K562 (cell line): ENCODE results near the gene SLX4IP. TPM values are rescaled to one million over a fixed set of nuclear protein-coding genes. Genes with fewer than 3 reads are reported as not detected.

Experiments used
- CEBPZ ChIP-seq: fragments of 150-350 bp; IDR thresholded peaks from 2 replicates; pipeline ENCODE4 v1.6.1; 2014; ENCODE audit warnings: low read depth, mild to moderate bottlenecking, low read length, borderline replicate concordance
- CREB1 ChIP-seq, 2 experiments: sonication (generic) in 1 of 2; formaldehyde crosslinking in 1 of 2; IDR thresholded peaks; 2 replicates each; pipeline versions ENCODE4 v1.6.1 to v1.8.0; 2012 to 2022; ENCODE audit warnings: inconsistent platforms in 1 of 2, mild to moderate bottlenecking in 1 of 2, missing genetic modification reagents in 1 of 2, moderate library complexity in 1 of 2
- ETV5 ChIP-seq: sonication (generic); formaldehyde crosslinking; IDR thresholded peaks from 2 replicates; pipeline ENCODE4 v1.4.0; 2020; ENCODE audit warnings: low read depth, mild to moderate bottlenecking, missing genetic modification reagents
- IRF1 ChIP-seq: sonication (generic); formaldehyde crosslinking; IDR thresholded peaks from 2 replicates; pipeline ENCODE4 v1.8.0; 2022; ENCODE audit warnings: missing genetic modification reagents, mild to moderate bottlenecking, borderline replicate concordance
- MYC ChIP-seq, 2 experiments: fragments of 250-450 bp in 1 of 2; sonication (Bioruptor Pico) in 1 of 2; IDR thresholded peaks; 2 replicates each; pipeline versions ENCODE4 v1.5.1 to v1.6.1; 2012 to 2021; ENCODE audit warnings: low read depth in 2 of 2, borderline replicate concordance in 1 of 2, improper control_type of control experiment in 1 of 2, low read length in 1 of 2, mild to moderate bottlenecking in 1 of 2, moderate library complexity in 1 of 2
- POLR2B ChIP-seq: fragments of 450-650 bp; IDR thresholded peaks from 2 replicates; pipeline ENCODE4 v1.6.1; 2018; ENCODE audit warnings: low read depth; ENCODE audit not compliant: partially characterized antibody
- SUPT5H ChIP-seq: fragments of 450-650 bp; IDR thresholded peaks from 2 replicates; pipeline ENCODE4 v1.6.1; 2016
- TBL1XR1 ChIP-seq, 2 experiments: IDR thresholded peaks; 2 replicates each; pipeline ENCODE4 v1.6.1; 2012; ENCODE audit warnings: improper control_type of control experiment in 2 of 2, low read length in 2 of 2, mild to moderate bottlenecking in 1 of 2
- UBTF ChIP-seq, 2 experiments: IDR thresholded peaks; 2 replicates each; pipeline ENCODE4 v1.6.1; 2012; ENCODE audit warnings: improper control_type of control experiment in 2 of 2, low read depth in 2 of 2, low read length in 2 of 2, borderline replicate concordance in 1 of 2
- ZNF134 ChIP-seq: fragments of 250-450 bp; sonication (Bioruptor Pico); conservative IDR thresholded peaks from 2 replicates; pipeline ENCODE4 v1.4.0; 2020
- ZNF282 ChIP-seq: sonication (generic); formaldehyde crosslinking; IDR thresholded peaks from 2 replicates; pipeline ENCODE4 v1.8.1; 2023; ENCODE audit warnings: missing genetic modification reagents
- polyA plus RNA-seq, 8 experiments: library from polyadenylated mRNA; depleted of rRNA in 4 of 8; stranded (reverse) in 5 of 8; unstranded in 3 of 8; fragments of >200 nt; fragmentation: Nextera tagmentation in 2 of 8; fragmentation: Illumina TruSeq in 1 of 8; extraction: Ambion mirVana in 2 of 8; extraction: Trizol in 1 of 8; gene quantifications; 2 replicates each; pipeline versions ENCODE4 v1.2.1 to v1.2.3, GENCODE V29; 2011 to 2014; ENCODE audit warnings: inconsistent platforms in 1 of 8, missing spikeins in 1 of 8
- total RNA-seq, 7 experiments: library from RNA; depleted of rRNA in 6 of 7; stranded (reverse); fragments of >200 nt in 6 of 7; fragmentation: Illumina TruSeq in 2 of 7; extraction: Trizol in 2 of 7; gene quantifications; 2 replicates each; pipeline versions ENCODE4 v1.2.1 to v1.2.3, GENCODE V29; 2011 to 2021; ENCODE audit warnings: low replicate concordance in 1 of 7
- TF ChIP-seq, protein P1 (sequence below): fragments of 450-650 bp; IDR thresholded peaks from 2 replicates; pipeline ENCODE4 v1.6.1; 2016

The SLX4IP gene
- total and polyA plus RNA-seq, 9 of the 15 experiments (the other 6 are each of a cell fraction or from before 2014, with no cell fraction given): 1.5 to 5.9 (median 3.5) TPM

DNA sequence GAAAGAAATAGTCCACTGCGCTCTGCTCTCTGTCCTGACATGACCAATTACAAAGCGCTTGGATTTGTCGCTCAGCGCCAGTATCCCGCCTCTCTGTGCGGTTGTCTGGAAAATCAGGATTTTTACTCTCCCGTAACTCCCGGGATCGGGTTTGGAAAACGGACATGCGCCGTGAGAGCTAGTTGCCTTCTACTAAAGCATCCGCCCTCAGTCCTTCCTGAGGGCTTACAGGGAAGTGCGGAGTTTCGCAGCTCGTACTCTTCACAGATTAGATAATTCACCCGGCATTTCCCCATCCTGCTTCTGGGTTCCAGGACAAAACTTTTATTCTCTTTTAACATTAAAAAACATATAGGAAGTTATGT lies 656 bp upstream of the SLX4IP start (continued):
- TF ChIP-seq CEBPZ: no peak
- no peak for TF ChIP-seq ETV5
- peak; percentile 87 for TF ChIP-seq POLR2B
- peak; percentile 73 for TF ChIP-seq SUPT5H
- TF ChIP-seq CREB1 (IDR thresholded peaks at IDR 0.05): no peak
- peak; percentile 12 for TF ChIP-seq CREB1 (CRISPR knock-in tag; IDR thresholded peaks at IDR 0.05)
- TF ChIP-seq ZNF282 (CRISPR knock-in tag): no peak
- no peak for TF ChIP-seq TBL1XR1 (IDR thresholded peaks at IDR 0.05; ENCODE audit: low read length in 2 of 2)
- TF ChIP-seq, protein P1, sequence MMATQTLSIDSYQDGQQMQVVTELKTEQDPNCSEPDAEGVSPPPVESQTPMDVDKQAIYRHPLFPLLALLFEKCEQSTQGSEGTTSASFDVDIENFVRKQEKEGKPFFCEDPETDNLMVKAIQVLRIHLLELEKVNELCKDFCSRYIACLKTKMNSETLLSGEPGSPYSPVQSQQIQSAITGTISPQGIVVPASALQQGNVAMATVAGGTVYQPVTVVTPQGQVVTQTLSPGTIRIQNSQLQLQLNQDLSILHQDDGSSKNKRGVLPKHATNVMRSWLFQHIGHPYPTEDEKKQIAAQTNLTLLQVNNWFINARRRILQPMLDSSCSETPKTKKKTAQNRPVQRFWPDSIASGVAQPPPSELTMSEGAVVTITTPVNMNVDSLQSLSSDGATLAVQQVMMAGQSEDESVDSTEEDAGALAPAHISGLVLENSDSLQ: peak; percentile 95
- no peak for TF ChIP-seq ZNF134
- no peak for TF ChIP-seq IRF1 (CRISPR knock-in tag)
- no peak for TF ChIP-seq UBTF (IDR thresholded peaks at IDR 0.05; ENCODE audit: borderline replicate concordance in 1 of 2, low read depth in 2 of 2, low read length in 2 of 2)
- TF ChIP-seq MYC (IDR thresholded peaks at IDR 0.05; ENCODE audit: low read depth, low read length): peak; percentile 3; the same call in 1 of the 2 replicates
- TF ChIP-seq MYC (CRISPR knock-in tag; IDR thresholded peaks at IDR 0.05; ENCODE audit: borderline replicate concordance, low read depth): no peak
